ENCODE measurements around the gene LEF1.

The LEF1 gene

GRCh38 chr4:108159845-108160244 lies 8.9 kb downstream of the LEF1 start:
- in situ Hi-C loops (cut with MboI; ENCODE audit: low sequenced_read_pairs, unreplicated experiment) = no loop called here
- no peak for DNase-seq (ENCODE audit: low spot score)
- TF ChIP-seq CTCF (IDR thresholded peaks at IDR 0.05; ENCODE audit: borderline replicate concordance, control extremely low read depth, extremely low read depth, insufficient read depth, missing control alignments) = no peak

GRCh38 chr4:108157655-108158054 lies 11.1 kb downstream of the LEF1 start:
- in situ Hi-C loops (cut with MboI; ENCODE audit: low sequenced_read_pairs, unreplicated experiment) = no loop called here
- DNase-seq (ENCODE audit: low spot score) = no peak
- TF ChIP-seq CTCF (IDR thresholded peaks at IDR 0.05; ENCODE audit: borderline replicate concordance, control extremely low read depth, extremely low read depth, insufficient read depth, missing control alignments) = no peak

DNA sequence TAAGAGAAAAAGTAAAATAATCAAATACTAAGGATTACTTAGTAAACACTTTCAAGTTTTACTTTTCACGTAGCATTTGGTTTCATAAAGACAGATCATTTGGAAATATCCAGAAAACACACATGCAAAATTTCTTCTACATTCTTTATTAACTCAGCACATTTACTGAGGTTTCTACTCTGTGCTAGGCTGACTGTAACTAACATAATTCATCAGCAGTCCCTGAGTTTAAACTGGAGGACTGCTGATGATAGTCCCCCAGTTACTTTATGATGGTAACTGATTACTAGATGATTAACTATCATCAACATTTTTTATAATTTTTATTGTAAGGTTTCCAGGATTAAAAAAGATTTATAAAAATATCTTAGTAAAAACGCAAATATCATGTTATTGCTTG lies 12.3 kb downstream of the LEF1 start:
- in situ Hi-C loops (cut with MboI; ENCODE audit: low sequenced_read_pairs, unreplicated experiment) = no loop called here
- no peak for TF ChIP-seq CTCF (IDR thresholded peaks at IDR 0.05; ENCODE audit: borderline replicate concordance, control extremely low read depth, extremely low read depth, insufficient read depth, missing control alignments)
- no peak for DNase-seq (ENCODE audit: low spot score)

DNA sequence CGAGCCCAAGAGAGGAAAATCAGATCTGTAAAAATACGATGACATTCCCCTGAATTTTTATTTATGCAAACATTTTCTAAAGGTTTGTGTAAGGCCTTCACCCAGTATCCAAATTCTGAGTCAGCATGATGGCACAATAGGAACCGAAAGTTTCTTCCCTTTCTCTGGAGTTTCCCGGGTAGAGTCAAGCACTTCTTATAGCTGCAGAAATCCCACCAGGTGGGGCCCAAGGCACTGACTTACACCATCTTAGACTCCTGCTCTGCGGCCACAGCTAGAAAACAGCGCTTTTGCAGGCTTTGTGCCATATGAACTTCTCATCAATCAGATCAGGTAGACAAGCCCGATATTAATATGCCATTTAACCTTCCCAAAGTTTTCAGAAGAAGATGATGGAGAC lies 13.4 kb downstream of the LEF1 start:
- in situ Hi-C loops (cut with MboI; ENCODE audit: low sequenced_read_pairs, unreplicated experiment) = no loop called here
- TF ChIP-seq CTCF (IDR thresholded peaks at IDR 0.05; ENCODE audit: borderline replicate concordance, control extremely low read depth, extremely low read depth, insufficient read depth, missing control alignments) = no peak
- DNase-seq (ENCODE audit: low spot score) = no peak

GRCh38 chr4:108152980-108153379 lies 15.8 kb downstream of the LEF1 start:
- no peak for DNase-seq (ENCODE audit: low spot score)

DNA sequence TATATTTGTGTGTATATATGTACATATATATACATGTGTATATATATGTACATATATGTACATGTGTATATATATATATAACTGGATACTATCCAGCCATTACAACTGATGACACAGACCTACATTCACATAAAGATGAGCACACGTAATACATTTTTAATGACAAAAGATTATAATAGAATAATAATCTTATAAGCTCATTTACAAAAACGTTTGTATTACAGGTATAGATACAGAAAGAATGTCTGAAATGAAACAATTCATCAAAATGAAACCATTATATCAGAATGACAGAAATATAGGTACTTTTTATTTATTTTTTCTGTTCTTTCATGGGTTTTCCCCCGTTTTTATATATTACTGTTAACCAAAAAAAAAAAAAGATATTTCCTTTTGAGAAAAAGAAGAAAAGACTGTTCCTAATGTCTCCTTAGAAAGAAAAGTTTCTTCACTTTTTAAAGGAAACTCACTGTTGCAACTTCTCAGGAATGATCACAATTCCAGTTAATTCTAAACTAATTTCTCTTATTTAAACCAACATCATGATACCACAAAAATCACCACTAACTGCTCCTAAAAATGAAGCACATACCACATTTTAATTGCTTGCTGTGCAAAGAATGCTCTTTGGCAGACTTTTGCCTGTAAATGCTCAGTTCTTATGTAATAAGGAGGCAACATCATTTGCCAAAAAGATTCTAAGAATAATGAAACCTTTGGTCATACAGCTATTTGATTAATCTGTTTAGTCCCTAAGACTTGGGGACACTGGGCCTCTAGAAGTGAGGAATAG lies 18.9 kb downstream of the LEF1 start:
- no peak for TF ChIP-seq CTCF (IDR thresholded peaks at IDR 0.05; ENCODE audit: borderline replicate concordance, control extremely low read depth, extremely low read depth, insufficient read depth, missing control alignments)
- no peak for DNase-seq (ENCODE audit: low spot score)
- in situ Hi-C loops (cut with MboI; ENCODE audit: low sequenced_read_pairs, unreplicated experiment) = no loop called here

More at GRCh38 chr4:108152980-108153379, 15.8 kb downstream of the LEF1 start:
- TF ChIP-seq CTCF (IDR thresholded peaks at IDR 0.05; ENCODE audit: borderline replicate concordance, control extremely low read depth, extremely low read depth, insufficient read depth, missing control alignments) = no peak
- in situ Hi-C loops (cut with MboI; ENCODE audit: low sequenced_read_pairs, unreplicated experiment) = no loop called here
